GM12891 (cell line): Measurements from ENCODE around the gene TARS1.
"Not testable (repeated sequence)": the region's sequence is repeated elsewhere in the genome, so short reads cannot be mapped to it uniquely, and the experiment has no call there.

ENCODE experiments used
- DNase-seq: peaks from one replicate; pipeline ENCODE4 v3.0.0; 2011; ENCODE audit warnings: low spot score; ENCODE audit not compliant: insufficient read length
- FAIRE-seq: peaks from 2 replicates; lab custom pipeline; 2011; peaks lifted over from hg19 to GRCh38; lab: Jason Lieb, UNC
- PAX5 ChIP-seq: IDR thresholded peaks from 2 replicates; pipeline ENCODE4 v1.6.1; 2011; ENCODE audit warnings: low read length, moderate library complexity, mild to moderate bottlenecking; ENCODE audit not compliant: insufficient read depth, severe bottlenecking
- POLR2A ChIP-seq: IDR thresholded peaks from 2 replicates; pipeline ENCODE4 v1.6.1; 2011; ENCODE audit warnings: low read depth, low read length, control low read depth
- POLR2AphosphoS5 ChIP-seq: IDR thresholded peaks from 2 replicates; pipeline ENCODE4 v1.6.1; 2011; ENCODE audit warnings: low read depth, low read length, control low read depth
- POU2F2 ChIP-seq: IDR thresholded peaks from 2 replicates; pipeline ENCODE4 v1.6.1; 2011; ENCODE audit warnings: low read depth, mild to moderate bottlenecking, control low read depth, low read length, moderate library complexity
- SPI1 ChIP-seq: IDR thresholded peaks from 2 replicates; pipeline ENCODE4 v1.6.1; 2011; ENCODE audit warnings: low read depth, low read length, control low read depth
- TAF1 ChIP-seq: IDR thresholded peaks from 2 replicates; pipeline ENCODE4 v1.6.1; 2011; ENCODE audit warnings: low read depth, low read length, control low read depth

The TARS1 gene

GRCh38 chr5:33501899-33502298 lies 61.1 kb downstream of the TARS1 start:
- no peak for FAIRE-seq
- TF ChIP-seq TAF1 (no peak), POU2F2 (no peak), PAX5 (no peak), POLR2A (no peak), POLR2AphosphoS5 (no peak), SPI1 (no peak)

GRCh38 chr5:33504570-33504969 lies 63.8 kb downstream of the TARS1 start:
- no peak for DNase-seq
- FAIRE-seq, result no peak
- no peak for TF ChIP-seq PAX5
- TF ChIP-seq POLR2AphosphoS5, result no peak
- no peak for TF ChIP-seq POLR2A
- no peak for TF ChIP-seq SPI1
- TF ChIP-seq POU2F2, result no peak
- TF ChIP-seq TAF1, result no peak

More at GRCh38 chr5:33501899-33502298, 61.1 kb downstream of the TARS1 start:
- DNase-seq, result no peak

GRCh38 chr5:33507426-33507825 lies 66.7 kb downstream of the TARS1 start:
- DNase-seq, result no peak
- FAIRE-seq, result no peak

GRCh38 chr5:33509036-33509435 lies 68.3 kb downstream of the TARS1 start:
- DNase-seq, result no peak
- TF ChIP-seq POU2F2, result no peak
- TF ChIP-seq SPI1, result no peak
- no peak for TF ChIP-seq POLR2AphosphoS5
- no peak for TF ChIP-seq TAF1
- no peak for TF ChIP-seq PAX5
- no peak for TF ChIP-seq POLR2A
- FAIRE-seq, result no peak

More at GRCh38 chr5:33507426-33507825, 66.7 kb downstream of the TARS1 start:
- TF ChIP-seq POU2F2 (no peak), POLR2A (no peak), POLR2AphosphoS5 (no peak)

- TF ChIP-seq POLR2A (no peak), TAF1 (no peak), POU2F2 (no peak), POLR2AphosphoS5 (no peak), PAX5 (no peak), SPI1 (no peak)
- FAIRE-seq (no peak), DNase-seq (no peak)
Measured at GRCh38 chr5:33513462-33514185, 72.9 kb downstream of the TARS1 start.

GRCh38 chr5:33515366-33515765 lies 74.6 kb downstream of the TARS1 start:
- not testable (repeated sequence) for FAIRE-seq, DNase-seq

- TF ChIP-seq POLR2AphosphoS5 (no peak), PAX5 (no peak), POU2F2 (no peak), POLR2A (no peak), TAF1 (no peak), SPI1 (no peak)
- FAIRE-seq, result no peak
- DNase-seq, result no peak
Measured at GRCh38 chr5:33516421-33516820, 75.7 kb downstream of the TARS1 start.
